ENCODE data around the gene WDR55.

- no peak for TF ChIP-seq ADNP (CRISPR knock-in tag; IDR thresholded peaks at IDR 0.05)
- TF ChIP-seq CTCF (CRISPR knock-in tag; IDR thresholded peaks at IDR 0.05), result no peak
- no peak for TF ChIP-seq ZFP36 (IDR thresholded peaks at IDR 0.05; ENCODE audit: borderline replicate concordance, low read depth, low read length, partially characterized antibody)
- TF ChIP-seq CHD2 (IDR thresholded peaks at IDR 0.05; ENCODE audit: low read depth, low read length), result no peak
- TF ChIP-seq ZNF12 (CRISPR knock-in tag; IDR thresholded peaks at IDR 0.05), result no peak
- no peak for TF ChIP-seq GABPA (IDR thresholded peaks at IDR 0.05; ENCODE audit: low read depth, low read length)
- TF ChIP-seq GABPA (CRISPR knock-in tag; IDR thresholded peaks at IDR 0.05; ENCODE audit: low read depth), result no peak
- no peak for TF ChIP-seq CHD4 (IDR thresholded peaks at IDR 0.05; ENCODE audit: borderline replicate concordance, low read length)
- TF ChIP-seq MAFF (IDR thresholded peaks at IDR 0.05; ENCODE audit: low read depth, low read length), result no peak
- TF ChIP-seq MBD4 (IDR thresholded peaks at IDR 0.05; ENCODE audit: borderline replicate concordance, low read length), result no peak
Observed at GRCh38 chr5:140632366-140633020, 32.2 kb upstream of the WDR55 start.

All from HepG2 (cell line).